Heart left ventricle (tissue), 16 donors: ENCODE results near the gene LAPTM4A. TPM values are rescaled to one million over a fixed set of nuclear protein-coding genes. Genes with fewer than 3 reads are reported as not detected.
"Not testable (repeated sequence)": the region's sequence is repeated elsewhere in the genome, so short reads cannot be mapped to it uniquely, and the experiment has no call there.

Source experiments
- ATAC-seq, 4 donors: fragments of 200-7000 bp; cut with Tn5 transposase; one replicate each; pipeline ENCODE4 v1.9.1; 2020 to 2022; ENCODE audit warnings: moderate library complexity in 4 of 4, mild to moderate bottlenecking in 3 of 4, moderate number of reproducible peaks in 1 of 4
- DNase-seq, 5 donors: peaks; one replicate each; pipeline ENCODE4 v3.0.0-alpha.2; 2020
- H3K27ac ChIP-seq, 12 donors: fragments of 200-600 bp; sonication (generic) in 4 of 12; one replicate each; pipeline versions ENCODE4 v1.5.0 to v1.8.0; 2016 to 2022; ENCODE audit warnings: mild to moderate bottlenecking in 2 of 12
- H3K27me3 ChIP-seq, 9 donors: fragments of 200-600 bp; sonication (generic) in 2 of 9; one replicate each; pipeline versions ENCODE4 v1.5.1 to v1.8.0; 2016 to 2022; ENCODE audit warnings: mild to moderate bottlenecking in 3 of 9
- H3K36me3 ChIP-seq, 9 donors: fragments of 200-600 bp; sonication (generic) in 2 of 9; one replicate each; pipeline versions ENCODE4 v1.5.0 to v1.8.0; 2018 to 2022; ENCODE audit warnings: mild to moderate bottlenecking in 2 of 9
- H3K4me1 ChIP-seq, 12 donors: fragments of 200-600 bp; sonication (generic) in 4 of 12; one replicate each; pipeline versions ENCODE4 v1.5.0 to v1.8.0; 2016 to 2022; ENCODE audit warnings: mild to moderate bottlenecking in 3 of 12
- H3K4me3 ChIP-seq, 12 donors: fragments of 200-600 bp; sonication (generic) in 4 of 12; one replicate each; pipeline versions ENCODE4 v1.5.0 to v1.8.0; 2017 to 2022; ENCODE audit warnings: mild to moderate bottlenecking in 9 of 12, moderate library complexity in 4 of 12
- H3K9me3 ChIP-seq, 12 donors: fragments of 200-600 bp; sonication (generic) in 4 of 12; one replicate each; pipeline versions ENCODE4 v1.5.0 to v1.8.0; 2016 to 2022; ENCODE audit warnings: mild to moderate bottlenecking in 1 of 12
- POLR2A ChIP-seq, 2 donors: fragments of 450-650 bp; IDR thresholded peaks; one replicate each; pipeline ENCODE4 v1.6.1; 2017; ENCODE audit warnings: antibody characterized with exemption in 2 of 2, mild to moderate bottlenecking in 2 of 2, moderate library complexity in 2 of 2
- WGBS, 4 donors: extraction: QIAGEN DNeasy Blood & Tissue Kit in 2 of 4; methylation state at CpG; one replicate each; pipeline versions ENCODE4 v1.1.5 to v1.1.7; 2013 to 2018; 5-methylcytosine and 5-hydroxymethylcytosine counted together
- intact Hi-C, 10 donors: fragments of 100-400 bp; cut with DNase I; formaldehyde crosslinking; loops; one replicate each; pipeline versions ENCODE4 v1.11.1 to v1.14.2; 2022
- polyA plus RNA-seq, 2 donors: library from polyadenylated mRNA; stranded (reverse); fragments of 200-250 nt; gene quantifications; one replicate each; pipeline ENCODE4 v1.2.3, GENCODE V29; 2013
- total RNA-seq, 9 donors: library from RNA; depleted of rRNA in 2 of 9; stranded (reverse); fragments of >200 nt in 2 of 9; fragmentation: NEBNext Ultra II Directional in 3 of 9; extraction: Animal tissue kit (Norgen Biotek cat#: 25700) in 3 of 9; gene quantifications; one replicate each; pipeline versions ENCODE4 v1.1.0 to v1.2.4, GENCODE V29; 2016 to 2023
- TF ChIP-seq, protein P1 (sequence below), 12 donors: fragments of 200-600 bp; sonication (generic) in 4 of 12; IDR thresholded peaks; one replicate each; pipeline versions ENCODE4 v1.5.0 to v1.8.0; 2018 to 2022; ENCODE audit warnings: antibody characterized with exemption in 12 of 12, mild to moderate bottlenecking in 5 of 12
- donor health status: ischemic (EF 13 %, LVEDD 7.1; RV severe dilation, severe dysfunction).
- donor health status: healthy with polysubstance abuse.
- donor health status: DM: no; HTN: yes; CAD: no.
- donor health status: DM: no; HTN: no; CAD: no.
- donor health status: ischemic (EF 25% LVEDD 6.9; RV normal size, moderate dysfunction).
- donor health status: ischemic (EF 25% LVEDD 5.7; RV mildly dilated, moderate dysfunction).
- donor health status: healthy.
- donor health status: DM: yes; HTN: yes; CAD: no.
- donor health status: ischemic (EF 35%, LVEDD 5.7; RV mildly dilated, moderate dysfunction).
- donor health status: nonischemic (EF 11% LVEDD 7.7; RV severe dilation, severe dysfunction).
- donor health status: DM: yes; HTN: yes; CAD: no.
- donor health status: PGD.
- donor health status: ischemic (EF 29% LVEDD 5.4; RV normal size, mild dysfunction).
- donor health status: nonischemic (EF 23%, LVEDD 6.1; RV moderate dilation, normal function).

LAPTM4A gene
- total and polyA plus RNA-seq, 11 donors, result 107 to 241 (median 177) TPM

DNA sequence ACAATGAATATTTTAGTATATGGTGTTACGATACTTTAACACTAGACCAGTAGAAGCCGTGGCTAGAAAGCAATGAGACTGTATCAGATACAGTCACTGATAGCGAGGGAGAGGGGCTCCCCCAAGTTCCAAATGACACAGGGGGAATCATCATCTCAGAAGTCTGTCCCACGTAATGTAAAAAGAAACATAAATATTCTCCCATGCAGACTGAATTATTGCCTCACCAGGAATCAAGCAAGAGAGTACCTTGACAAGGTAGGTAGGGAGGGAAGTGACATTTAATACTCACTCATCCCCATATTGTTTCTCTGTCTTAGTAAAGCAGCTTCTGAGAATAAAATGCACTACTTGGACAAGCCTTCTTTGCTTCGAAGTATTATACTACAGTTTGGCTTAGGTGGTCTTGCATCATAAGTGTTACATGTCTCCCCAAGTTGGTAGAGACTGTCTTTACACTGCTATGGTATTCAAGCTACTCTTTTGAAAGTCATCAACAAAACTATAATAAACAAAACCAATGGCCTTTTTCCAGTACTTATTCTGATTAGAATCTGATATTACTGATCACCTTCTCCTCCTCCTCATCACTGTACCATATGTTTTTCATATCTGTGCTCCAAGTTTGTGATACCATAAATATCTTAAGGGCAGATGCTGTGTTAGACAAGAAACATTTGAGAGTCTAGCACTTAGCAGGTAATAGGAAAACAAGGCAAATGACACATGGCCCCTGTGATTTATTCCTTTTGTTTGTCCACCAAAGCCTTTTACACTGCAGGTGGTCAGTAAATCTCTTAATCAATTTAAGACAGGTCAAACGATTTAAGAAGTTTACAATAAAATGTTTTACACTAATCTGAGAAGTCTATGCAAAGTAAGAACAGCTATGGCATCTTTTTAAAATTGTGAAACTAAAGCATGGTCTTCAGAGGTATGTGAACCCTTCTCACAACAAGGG lies 2.7 kb downstream of the LAPTM4A start:
- Histone ChIP-seq H3K4me3 (peak overlapping the region in 11 of 12 donors; percentile 60 to 91 (median 81)), H3K27me3 (no peaks in the 10 kb centered on the region), H3K36me3 (peaks cover 0 to 5% (median 0%) of the 10 kb centered on the region in 9 donors), H3K4me1 (peaks cover 7 to 66% (median 51%) of the 10 kb centered on the region in 12 donors), H3K27ac (peak overlapping the region in 9 of 12 donors; percentile 94 to 99 (median 98)), H3K9me3 (no peaks in the 10 kb centered on the region)
- WGBS, 4 donors, result 36 to 52% (median 43%) methylated on average over 6 of the region's 6 CpGs
- TF ChIP-seq, protein P1, sequence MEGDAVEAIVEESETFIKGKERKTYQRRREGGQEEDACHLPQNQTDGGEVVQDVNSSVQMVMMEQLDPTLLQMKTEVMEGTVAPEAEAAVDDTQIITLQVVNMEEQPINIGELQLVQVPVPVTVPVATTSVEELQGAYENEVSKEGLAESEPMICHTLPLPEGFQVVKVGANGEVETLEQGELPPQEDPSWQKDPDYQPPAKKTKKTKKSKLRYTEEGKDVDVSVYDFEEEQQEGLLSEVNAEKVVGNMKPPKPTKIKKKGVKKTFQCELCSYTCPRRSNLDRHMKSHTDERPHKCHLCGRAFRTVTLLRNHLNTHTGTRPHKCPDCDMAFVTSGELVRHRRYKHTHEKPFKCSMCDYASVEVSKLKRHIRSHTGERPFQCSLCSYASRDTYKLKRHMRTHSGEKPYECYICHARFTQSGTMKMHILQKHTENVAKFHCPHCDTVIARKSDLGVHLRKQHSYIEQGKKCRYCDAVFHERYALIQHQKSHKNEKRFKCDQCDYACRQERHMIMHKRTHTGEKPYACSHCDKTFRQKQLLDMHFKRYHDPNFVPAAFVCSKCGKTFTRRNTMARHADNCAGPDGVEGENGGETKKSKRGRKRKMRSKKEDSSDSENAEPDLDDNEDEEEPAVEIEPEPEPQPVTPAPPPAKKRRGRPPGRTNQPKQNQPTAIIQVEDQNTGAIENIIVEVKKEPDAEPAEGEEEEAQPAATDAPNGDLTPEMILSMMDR (IDR thresholded peaks at IDR 0.05), result no peak
- DNase-seq (no peak), ATAC-seq (no peak)
- intact Hi-C loops, result no loop called here

DNA sequence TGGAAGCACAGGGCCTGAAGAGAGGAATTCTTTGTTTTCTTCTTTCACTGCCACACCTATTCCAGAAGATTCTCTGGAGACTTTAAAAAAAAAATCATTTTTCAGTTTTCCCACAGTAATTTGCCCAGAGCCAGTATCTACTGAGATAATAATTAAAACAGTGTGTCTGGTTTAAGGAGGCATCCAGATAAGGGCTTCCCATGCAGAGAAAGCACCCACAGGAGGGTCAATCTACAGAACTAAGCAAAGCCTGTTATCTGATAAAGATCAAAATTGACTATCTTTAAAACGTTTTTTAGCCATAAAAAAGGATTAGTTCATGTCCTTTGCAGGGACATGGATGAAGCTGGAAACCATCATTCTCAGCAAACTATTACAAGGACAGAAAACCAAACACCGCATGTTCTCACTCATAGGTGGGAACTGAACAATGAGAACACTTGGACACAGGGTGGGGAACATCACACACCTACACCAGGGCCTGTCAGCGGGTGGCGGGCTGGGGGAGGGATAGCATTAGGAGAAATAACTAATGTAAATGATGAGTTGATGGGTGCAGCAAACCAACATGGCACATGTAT lies 5.6 kb downstream of the LAPTM4A start:
- H3K27me3 ChIP-seq, intact Hi-C loops, DNase-seq, H3K36me3 ChIP-seq, ATAC-seq, H3K9me3 ChIP-seq, H3K27ac ChIP-seq, H3K4me3 ChIP-seq: not testable (repeated sequence)
- WGBS, 4 donors, result 64 to 70% (median 66%) methylated on average over 4 of the region's 4 CpGs
- H3K4me1 ChIP-seq, result peaks cover 8 to 80% (median 61%) of the 10 kb centered on the region in 12 donors

DNA sequence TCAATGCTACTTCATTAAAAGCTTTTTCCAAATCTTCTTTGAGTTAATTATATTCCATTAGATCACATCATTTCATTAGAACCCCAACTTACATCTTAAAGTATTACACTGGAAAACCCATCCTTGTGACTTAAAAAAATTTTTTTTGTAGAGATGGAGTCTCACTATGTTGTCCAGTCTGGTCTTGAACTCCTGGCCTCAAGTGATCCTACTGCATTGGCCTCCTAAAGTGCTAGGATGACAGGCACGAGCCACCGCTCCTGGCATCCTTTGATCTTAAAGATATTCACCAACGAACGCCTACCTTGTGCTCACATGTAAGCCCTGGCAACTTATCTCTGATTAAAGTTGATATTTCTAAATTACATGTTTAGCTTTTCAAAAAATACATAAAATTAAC lies 6.7 kb downstream of the LAPTM4A start:
- WGBS, 4 donors, result 73 to 89% (median 83%) methylated on average over 4 of the region's 4 CpGs
- H3K36me3 ChIP-seq, result peaks cover 0 to 18% (median 11%) of the 10 kb centered on the region in 9 donors
- H3K4me1 ChIP-seq, result peaks cover 8 to 80% (median 59%) of the 10 kb centered on the region in 12 donors
- DNase-seq (no peak), ATAC-seq (no peak)
- TF ChIP-seq POLR2A (IDR thresholded peaks at IDR 0.05), result no peak
- TF ChIP-seq, protein P1 (IDR thresholded peaks at IDR 0.05), result no peak
- no peaks in the 10 kb centered on the region for H3K9me3 ChIP-seq
- no peak overlapping the region for H3K4me3 ChIP-seq
- no peaks in the 10 kb centered on the region for H3K27me3 ChIP-seq
- intact Hi-C loops, result no loop called here
- no peak overlapping the region for H3K27ac ChIP-seq

DNA sequence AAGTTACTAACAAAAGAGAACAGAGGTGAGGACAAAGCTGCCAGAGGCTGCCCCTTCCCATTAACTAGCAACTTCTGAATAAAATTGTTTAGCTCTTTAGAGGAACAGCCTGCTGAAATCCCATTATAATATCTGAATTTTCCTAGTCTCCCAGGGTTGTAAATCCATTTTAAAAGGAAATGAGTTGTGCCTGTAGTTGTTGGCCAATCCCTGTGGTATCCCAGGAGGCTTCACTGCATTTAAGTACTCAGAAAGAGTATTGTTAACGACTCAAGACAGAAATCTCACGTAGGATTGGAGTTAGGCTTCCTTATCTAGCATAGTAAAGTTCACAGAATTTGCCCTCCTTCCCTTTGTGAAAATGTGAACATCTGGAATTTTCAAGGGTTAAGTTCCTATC lies 8.9 kb downstream of the LAPTM4A start:
- DNase-seq, result no peak
- TF ChIP-seq, protein P1 (IDR thresholded peaks at IDR 0.05), result no peak
- TF ChIP-seq POLR2A (IDR thresholded peaks at IDR 0.05), result no peak
- Histone ChIP-seq H3K4me3 (no peak overlapping the region), H3K27me3 (no peaks in the 10 kb centered on the region), H3K27ac (no peak overlapping the region), H3K9me3 (no peaks in the 10 kb centered on the region), H3K36me3 (peaks cover 0 to 41% (median 34%) of the 10 kb centered on the region in 9 donors), H3K4me1 (peaks cover 2 to 64% (median 42%) of the 10 kb centered on the region in 12 donors)
- intact Hi-C loops, result no loop called here
- 8 to 20% (median 11%) methylated on average over 2 of the region's 2 CpGs for WGBS, 4 donors
- ATAC-seq, result peak in 1 of 4 donors; percentile 25
